ENCODE measurements around the gene OR6J1. TPM values are rescaled to one million over a fixed set of nuclear protein-coding genes. Genes with fewer than 3 reads are reported as not detected.

The OR6J1 gene
- total and polyA plus RNA-seq, 2 of the 8 experiments (the other 6 are each of a cell fraction or from before 2014, with no cell fraction given): not detected

- Histone ChIP-seq H3K79me1 (ENCODE audit: low read depth, low read length) (peaks cover 3% of the 10 kb centered on the region; the same call in 1 of the 2 replicates), H2BK120ac (replicated peaks; ENCODE audit: low read depth, low read length) (no peak overlapping the region), H3K4me2 (ENCODE audit: insufficient read depth in 1 of 2, low read depth in 2 of 2, low read length in 2 of 2) (no peak overlapping the region; a peak in 1 of 4 replicates), H4K8ac (ENCODE audit: extremely low read depth, insufficient read depth, low read length) (no peak overlapping the region), H2AK5ac (ENCODE audit: low read depth, low read length) (no peak overlapping the region), H3K14ac (ENCODE audit: insufficient read length) (no peak overlapping the region), H3K79me2 (ENCODE audit: control insufficient read depth in 1 of 2, insufficient read depth in 2 of 2, low read length in 2 of 2) (peaks cover 3 to 17% of the 10 kb centered on the region in 2 experiments), H3K56ac (replicated peaks; ENCODE audit: insufficient read length, low read depth, low read length) (no peak overlapping the region), H2AFZ (ENCODE audit: low read length) (no peak overlapping the region), H2BK15ac (ENCODE audit: low read length) (no peak overlapping the region), H4K20me1 (replicated peaks in 1 of 2; ENCODE audit: control insufficient read depth in 1 of 2, insufficient read depth in 2 of 2, low read length in 2 of 2) (peaks cover 0 to 4% of the 10 kb centered on the region in 2 experiments), H3K9ac (replicated peaks in 1 of 4; ENCODE audit: extremely low read depth in 1 of 4, low read depth in 3 of 4, low read length in 3 of 4) (peak overlapping the region in 1 of 4 experiments; percentile 55; a peak in 1 of 7 replicates), H4K5ac (ENCODE audit: insufficient read length, low read depth, low read length) (no peak overlapping the region), H2BK20ac (ENCODE audit: low read length) (no peak overlapping the region), H3K18ac (ENCODE audit: extremely low read depth, low read length) (no peak overlapping the region), H3K9me3 (ENCODE audit: insufficient read depth in 2 of 2, low read depth in 1 of 2, low read length in 1 of 2) (no peaks in the 10 kb centered on the region), H2BK5ac (ENCODE audit: low read depth, low read length) (no peak overlapping the region), H3K27ac (ENCODE audit: low read depth, low read length) (no peak overlapping the region), H3K36me3 (ENCODE audit: control insufficient read depth in 2 of 4, insufficient read depth in 4 of 4, low read length in 3 of 4) (peaks cover 9 to 30% (median 25%) of the 10 kb centered on the region in 4 experiments), H3K4ac (replicated peaks; ENCODE audit: insufficient read length, low read depth, low read length) (no peak overlapping the region), H3K23ac (ENCODE audit: insufficient read length) (no peak overlapping the region), H3K23me2 (ENCODE audit: low read depth, low read length) (peaks cover 4% of the 10 kb centered on the region; the same call in 1 of the 2 replicates), H3K4me3 (ENCODE audit: extremely low read depth in 1 of 4, insufficient read depth in 2 of 4, low read depth in 3 of 4, low read length in 4 of 4) (no peak overlapping the region), H3K4me1 (replicated peaks in 1 of 4; ENCODE audit: control insufficient read depth in 3 of 4, insufficient read depth in 4 of 4, low read length in 3 of 4) (peaks cover 0 to 10% (median 6%) of the 10 kb centered on the region in 4 experiments; a peak in 4 of 7 replicates), H3K27me3 (replicated peaks in 1 of 4; ENCODE audit: control insufficient read depth in 3 of 4, extremely low read depth in 1 of 4, insufficient read depth in 3 of 4, low read length in 3 of 4) (no peaks in the 10 kb centered on the region), H2BK12ac (ENCODE audit: low read depth, low read length) (no peak overlapping the region), H4K91ac (replicated peaks; ENCODE audit: insufficient read length, low read length) (no peak overlapping the region)
- FAIRE-seq (no peak), DNase-seq (ENCODE audit: low read depth in 1 of 2, low spot score in 2 of 2) (no peak)
- ChIA-PET POLR2A (ENCODE audit: partially characterized antibody) (interaction anchor here (0.9 kb wide), 1 partner anchor 51 kb away, joined by 3 read pairs; no protein-coding TSS in a partner anchor), CTCF (ENCODE audit: partially characterized antibody) (interaction anchor here (1.0 to 5.2 kb wide), 7 partner anchors 10 to 219 kb away, joined by 3 to 29 read pairs (median 6); partner anchors contain the start of gene DAD1)
- no peak for TF ChIP-seq CEBPB (IDR thresholded peaks at IDR 0.05; ENCODE audit: low read depth, low read length)
- no peak for TF ChIP-seq TAF7 (optimal IDR thresholded peaks at IDR 0.05; ENCODE audit: borderline replicate concordance, low read depth, low read length)
- TF ChIP-seq TCF12 (IDR thresholded peaks at IDR 0.05; ENCODE audit: low read depth, low read length): no peak
- no peak for TF ChIP-seq JUN (IDR thresholded peaks at IDR 0.05; ENCODE audit: low read depth, low read length)
- no peak for TF ChIP-seq ATF2 (IDR thresholded peaks at IDR 0.05; ENCODE audit: low read length)
- TF ChIP-seq RNF2 (IDR thresholded peaks at IDR 0.05; ENCODE audit: borderline replicate concordance, low read depth, low read length, missing control alignments, poor library complexity, severe bottlenecking): no peak
- no peak for TF ChIP-seq KDM1A (IDR thresholded peaks at IDR 0.05; ENCODE audit: borderline replicate concordance, low read length)
- TF ChIP-seq CREB1 (IDR thresholded peaks at IDR 0.05): no peak
Observed at GRCh38 chr14:22600027-22600426, 44.1 kb downstream of the OR6J1 start.
